HepG2 (cell line): ENCODE measurements around the gene TMEM151A. TPM values are rescaled to one million over a fixed set of nuclear protein-coding genes. Genes with fewer than 3 reads are reported as not detected.

Experiments
- BCL6 ChIP-seq: IDR thresholded peaks from 2 replicates; pipeline ENCODE4 v1.6.1; 2016; ENCODE audit warnings: missing genetic modification reagents, missing compliant biosample characterization
- DBP ChIP-seq: sonication (generic); formaldehyde crosslinking; IDR thresholded peaks from 2 replicates; pipeline ENCODE4 v1.4.0; 2020; ENCODE audit warnings: missing genetic modification reagents; ENCODE audit errors: not compliant biosample characterization
- FLYWCH1 ChIP-seq: sonication (generic); formaldehyde crosslinking; IDR thresholded peaks from 2 replicates; pipeline ENCODE4 v1.8.1; 2023; ENCODE audit warnings: mild to moderate bottlenecking, missing genetic modification reagents
- KDM5B ChIP-seq: sonication (generic); formaldehyde crosslinking; IDR thresholded peaks from 2 replicates; pipeline ENCODE4 v1.4.0; 2020; ENCODE audit warnings: missing genetic modification reagents, mild to moderate bottlenecking, borderline replicate concordance
- KMT2B ChIP-seq: IDR thresholded peaks from 2 replicates; pipeline ENCODE4 v1.6.1; 2016; ENCODE audit warnings: missing genetic modification reagents, missing compliant biosample characterization
- NFIB ChIP-seq: sonication (generic); formaldehyde crosslinking; IDR thresholded peaks from 2 replicates; pipeline ENCODE4 v1.9.0; 2021; ENCODE audit warnings: missing genetic modification reagents, mild to moderate bottlenecking, borderline replicate concordance
- PAWR ChIP-seq: sonication (generic); formaldehyde crosslinking; IDR thresholded peaks from 2 replicates; pipeline ENCODE4 v1.4.0; 2020; ENCODE audit warnings: missing genetic modification reagents, mild to moderate bottlenecking, borderline replicate concordance
- PRMT3 ChIP-seq: sonication (generic); formaldehyde crosslinking; IDR thresholded peaks from 2 replicates; pipeline ENCODE4 v1.8.1; 2022; ENCODE audit warnings: low read depth, mild to moderate bottlenecking, moderate library complexity, missing genetic modification reagents, borderline replicate concordance
- RELA ChIP-seq: sonication (generic); formaldehyde crosslinking; IDR thresholded peaks from 2 replicates; pipeline ENCODE4 v1.4.0; 2020; ENCODE audit warnings: missing genetic modification reagents
- SALL2 ChIP-seq: sonication (generic); formaldehyde crosslinking; IDR thresholded peaks from 2 replicates; pipeline ENCODE4 v1.8.1; 2023; ENCODE audit warnings: mild to moderate bottlenecking, missing genetic modification reagents, inconsistent platforms
- SOX5 ChIP-seq: IDR thresholded peaks from 2 replicates; pipeline ENCODE4 v1.6.1; 2016; ENCODE audit warnings: borderline replicate concordance
- STAG1 ChIP-seq: sonication (generic); formaldehyde crosslinking; IDR thresholded peaks from 2 replicates; pipeline ENCODE4 v1.4.0; 2020; ENCODE audit warnings: missing genetic modification reagents
- TFDP1 ChIP-seq: IDR thresholded peaks from 2 replicates; pipeline ENCODE4 v1.6.1; 2016; ENCODE audit warnings: missing compliant biosample characterization, missing genetic modification reagents, borderline replicate concordance
- TP53 ChIP-seq: sonication (generic); formaldehyde crosslinking; conservative IDR thresholded peaks from 2 replicates; pipeline ENCODE4 v1.4.0; 2020; ENCODE audit warnings: missing genetic modification reagents
- ZBTB33 ChIP-seq: sonication (generic); formaldehyde crosslinking; IDR thresholded peaks from 2 replicates; pipeline ENCODE4 v1.4.0; 2020; ENCODE audit warnings: missing genetic modification reagents
- ZIK1 ChIP-seq: sonication (generic); formaldehyde crosslinking; IDR thresholded peaks from 2 replicates; pipeline ENCODE4 v1.5.0; 2020; ENCODE audit warnings: mild to moderate bottlenecking, low read depth, missing genetic modification reagents, borderline replicate concordance
- ZNF10 ChIP-seq: sonication (generic); formaldehyde crosslinking; IDR thresholded peaks from 2 replicates; pipeline ENCODE4 v1.4.0; 2020; ENCODE audit warnings: mild to moderate bottlenecking, low read depth, missing genetic modification reagents, borderline replicate concordance
- ZNF205 ChIP-seq: IDR thresholded peaks from 2 replicates; pipeline ENCODE4 v1.6.1; 2018; ENCODE audit warnings: missing biosample characterization, missing genetic modification reagents
- ZNF282 ChIP-seq: fragments of 450-650 bp; IDR thresholded peaks from 2 replicates; pipeline ENCODE4 v1.6.1; 2018; ENCODE audit not compliant: partially characterized antibody
- ZNF317 ChIP-seq: sonication (generic); formaldehyde crosslinking; IDR thresholded peaks from 2 replicates; pipeline ENCODE4 v1.5.0; 2020; ENCODE audit warnings: mild to moderate bottlenecking, missing genetic modification reagents
- ZNF460 ChIP-seq: sonication (generic); formaldehyde crosslinking; IDR thresholded peaks from 2 replicates; pipeline ENCODE4 v1.5.1; 2020; ENCODE audit warnings: missing genetic modification reagents, mild to moderate bottlenecking, borderline replicate concordance
- ZNF484 ChIP-seq: sonication (generic); formaldehyde crosslinking; IDR thresholded peaks from 2 replicates; pipeline ENCODE4 v1.5.1; 2020; ENCODE audit warnings: mild to moderate bottlenecking, low read depth, missing genetic modification reagents, borderline replicate concordance
- ZNF747 ChIP-seq: sonication (generic); formaldehyde crosslinking; IDR thresholded peaks from 2 replicates; pipeline ENCODE4 v1.8.1; 2023; ENCODE audit warnings: missing genetic modification reagents, mild to moderate bottlenecking, borderline replicate concordance
- ZNF766 ChIP-seq: sonication (generic); formaldehyde crosslinking; IDR thresholded peaks from 2 replicates; pipeline ENCODE4 v1.5.0; 2020; ENCODE audit warnings: missing genetic modification reagents, borderline replicate concordance
- ZSCAN31 ChIP-seq: sonication (generic); formaldehyde crosslinking; IDR thresholded peaks from 2 replicates; pipeline ENCODE4 v1.5.0; 2020; ENCODE audit warnings: low read depth, mild to moderate bottlenecking, missing genetic modification reagents
- polyA plus RNA-seq, 8 experiments: library from polyadenylated mRNA; depleted of rRNA in 3 of 8; stranded (reverse) in 7 of 8; unstranded in 1 of 8; fragments of >200 nt; fragmentation: Illumina TruSeq in 4 of 8; extraction: Trizol in 4 of 8; gene quantifications; 2 replicates each; pipeline versions ENCODE4 v1.2.1 to v1.2.3, GENCODE V29; 2011 to 2016; ENCODE audit warnings: low read depth in 4 of 8, missing spikeins in 1 of 8, mixed read lengths in 1 of 8; ENCODE audit not compliant: insufficient read depth in 1 of 8
- total RNA-seq, 5 experiments: library from RNA; depleted of rRNA; stranded (reverse); fragments of >200 nt; fragmentation: Illumina TruSeq; extraction: Trizol; gene quantifications; 2 replicates each; pipeline ENCODE4 v1.2.3, GENCODE V29; 2016; ENCODE audit warnings: low read depth in 1 of 5
- TF ChIP-seq, protein P1 (sequence below): IDR thresholded peaks from 2 replicates; pipeline ENCODE4 v1.6.1; 2018; ENCODE audit warnings: missing genetic modification reagents, mild to moderate bottlenecking, missing compliant biosample characterization

Gene TMEM151A
- total and polyA plus RNA-seq, 2 of the 13 experiments (the other 11 are each of a cell fraction or from before 2014, with no cell fraction given) = 0.18 to 0.33 TPM

DNA sequence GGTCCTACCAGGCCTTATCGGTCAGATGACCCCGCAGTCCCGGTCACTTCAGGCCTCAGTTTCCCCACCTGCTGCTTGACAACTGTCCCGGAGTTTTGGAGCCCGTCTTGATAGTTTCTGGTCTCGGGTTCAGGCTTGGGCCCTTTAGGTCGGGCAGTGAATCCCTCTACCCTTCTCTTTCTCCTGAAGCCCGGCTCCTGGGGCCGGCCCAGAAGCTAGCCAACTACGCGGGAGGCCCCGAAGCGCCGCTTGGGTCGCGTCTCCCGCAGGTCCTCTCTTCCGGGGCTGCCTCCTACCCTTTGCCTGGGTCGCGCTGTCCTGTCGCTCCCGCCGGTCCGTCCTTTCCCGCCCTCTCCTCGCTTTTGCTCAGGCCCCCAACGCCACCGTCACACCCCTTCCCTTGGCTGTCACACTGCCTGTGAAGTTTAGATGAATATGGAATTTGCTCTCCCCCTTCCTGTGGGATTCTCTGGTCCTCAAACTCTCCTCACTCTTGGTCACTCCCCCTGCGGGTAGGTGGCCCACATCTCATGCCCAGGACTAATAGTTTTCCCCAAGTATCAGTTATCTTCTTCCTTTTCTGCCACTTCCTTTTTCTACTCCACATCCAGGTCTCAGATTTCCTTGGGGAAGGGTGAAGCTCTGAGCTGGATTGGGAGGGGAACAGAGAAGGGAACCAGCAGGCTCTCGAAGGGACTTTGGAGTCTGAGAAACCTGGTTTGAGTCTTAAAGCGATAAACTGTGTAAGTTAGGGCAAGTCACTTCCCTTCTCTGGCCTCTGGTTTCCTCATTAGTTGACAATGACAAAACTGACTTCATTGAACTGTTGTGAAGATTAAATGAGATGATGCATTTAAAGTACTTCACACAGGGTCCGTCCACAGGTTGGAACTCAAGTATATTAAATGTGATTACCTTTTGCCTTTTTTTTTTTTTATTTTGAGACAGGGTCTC lies 22.5 kb upstream of the TMEM151A start (continued):
- TF ChIP-seq ZNF10 (CRISPR knock-in tag) (no peak), ZNF766 (CRISPR knock-in tag) (no peak), SALL2 (CRISPR knock-in tag) (0 out of 2 replicates have a peak, but pooled peaks have one; percentile 65), ZNF317 (CRISPR knock-in tag) (0 out of 2 replicates have a peak, but pooled peaks have one; percentile 35), KMT2B (CRISPR knock-in tag) (no peak), PAWR (CRISPR knock-in tag) (no peak), STAG1 (CRISPR knock-in tag) (no peak), ZNF282 (no peak), ZSCAN31 (CRISPR knock-in tag) (no peak), PRMT3 (CRISPR knock-in tag) (no peak), KDM5B (no peak), ZNF484 (CRISPR knock-in tag) (no peak), DBP (CRISPR knock-in tag) (no peak), ZNF205 (CRISPR knock-in tag) (no peak), NFIB (CRISPR knock-in tag) (no peak), SOX5 (CRISPR knock-in tag) (no peak), ZIK1 (CRISPR knock-in tag) (no peak), ZNF747 (CRISPR knock-in tag) (no peak), BCL6 (CRISPR knock-in tag) (no peak), ZNF460 (CRISPR knock-in tag) (no peak), FLYWCH1 (CRISPR knock-in tag) (no peak), RELA (CRISPR knock-in tag) (no peak), TFDP1 (no peak), ZBTB33 (CRISPR knock-in tag) (no peak), TP53 (CRISPR knock-in tag) (no peak)
- TF ChIP-seq, protein P1, sequence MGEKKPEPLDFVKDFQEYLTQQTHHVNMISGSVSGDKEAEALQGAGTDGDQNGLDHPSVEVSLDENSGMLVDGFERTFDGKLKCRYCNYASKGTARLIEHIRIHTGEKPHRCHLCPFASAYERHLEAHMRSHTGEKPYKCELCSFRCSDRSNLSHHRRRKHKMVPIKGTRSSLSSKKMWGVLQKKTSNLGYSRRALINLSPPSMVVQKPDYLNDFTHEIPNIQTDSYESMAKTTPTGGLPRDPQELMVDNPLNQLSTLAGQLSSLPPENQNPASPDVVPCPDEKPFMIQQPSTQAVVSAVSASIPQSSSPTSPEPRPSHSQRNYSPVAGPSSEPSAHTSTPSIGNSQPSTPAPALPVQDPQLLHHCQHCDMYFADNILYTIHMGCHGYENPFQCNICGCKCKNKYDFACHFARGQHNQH (CRISPR knock-in tag) = no peak
